Prostate gland (tissue), 2 donors: ENCODE results near the gene SFT2D2. TPM values are rescaled to one million over a fixed set of nuclear protein-coding genes. Genes with fewer than 3 reads are reported as not detected.

Experiments used
- DNase-seq: peaks from one replicate; pipeline ENCODE4 v3.0.0-alpha.2; 2019; ENCODE audit warnings: low spot score
- H3K27ac ChIP-seq, 2 donors: fragments of 200-600 bp; sonication (generic); 2 replicates each; pipeline ENCODE4 v1.5.1; 2017 to 2019
- H3K27me3 ChIP-seq: fragments of 200-600 bp; sonication (generic); replicated peaks from 2 replicates; pipeline ENCODE4 v1.5.1; 2019; ENCODE audit not compliant: insufficient read depth
- H3K36me3 ChIP-seq, 2 donors: fragments of 200-600 bp; sonication (generic); 1 replicate in 1 of 2; 2 replicates in 1 of 2; pipeline versions ENCODE4 v1.5.1 to v1.8.1; 2017 to 2019
- H3K4me1 ChIP-seq: fragments of 200-600 bp; sonication (generic); replicated peaks from 2 replicates; pipeline ENCODE4 v1.5.1; 2019
- H3K4me3 ChIP-seq, 2 donors: fragments of 200-600 bp; sonication (generic); 2 replicates each; pipeline ENCODE4 v1.5.1; 2017 to 2019
- H3K9me3 ChIP-seq: fragments of 200-600 bp; sonication (generic); 2 replicates; pipeline ENCODE4 v1.5.1; 2017
- POLR2A ChIP-seq: fragments of 450-650 bp; IDR thresholded peaks from one replicate; pipeline ENCODE4 v1.6.1; 2016; ENCODE audit warnings: antibody characterized with exemption, mild to moderate bottlenecking
- POLR2AphosphoS5 ChIP-seq: sonication (generic); formaldehyde crosslinking; IDR thresholded peaks from one replicate; pipeline ENCODE4 v1.6.1; 2017; ENCODE audit warnings: antibody characterized with exemption
- WGBS: methylation state at CpG from one replicate; pipeline ENCODE4 v1.1.5; 2018; 5-methylcytosine and 5-hydroxymethylcytosine counted together
- intact Hi-C: fragments of 100-400 bp; cut with DNase I; formaldehyde crosslinking; loops from one replicate; pipeline ENCODE4 v1.14.2; 2022
- total RNA-seq, 2 donors: library from RNA; depleted of rRNA; stranded (reverse); fragments of >200 nt; gene quantifications; one replicate each; pipeline ENCODE4 v1.1.0, GENCODE V29; 2016
- TF ChIP-seq, protein P1 (sequence below), 4 experiments: fragments of 200-600 bp in 2 of 4; fragments of 450-650 bp in 2 of 4; sonication (generic) in 2 of 4; IDR thresholded peaks; 1 replicate in 3 of 4; 2 replicates in 1 of 4; pipeline ENCODE4 v1.5.1; 2016 to 2019; ENCODE audit warnings: antibody characterized with exemption in 4 of 4, mild to moderate bottlenecking in 2 of 4, moderate library complexity in 2 of 4

The SFT2D2 gene
- total RNA-seq, 2 donors from 2014 or later: 44.1 to 76.8 TPM

DNA sequence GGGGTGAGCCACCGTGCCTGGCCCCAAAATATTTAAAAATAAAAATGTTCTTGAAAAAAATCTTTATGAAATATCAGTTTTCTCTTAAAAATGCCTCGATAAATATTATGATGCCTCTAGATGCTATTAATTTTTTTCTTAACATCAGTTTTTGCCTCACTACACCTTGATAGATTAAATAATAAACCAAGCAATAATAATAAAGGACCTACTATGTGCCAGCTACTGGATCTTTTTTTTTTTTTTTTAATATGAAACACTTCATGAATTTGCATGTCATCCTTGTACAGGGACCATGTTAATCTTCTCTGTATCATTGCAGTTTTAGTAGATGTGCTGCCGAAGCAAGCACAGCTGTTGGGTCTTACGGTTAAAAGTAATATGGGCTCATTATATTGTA, 37.3 kb downstream of the SFT2D2 start:
- 84% methylated on average over 4 of the region's 4 CpGs for WGBS
- intact Hi-C loops: no loop called here
- no peaks in the 10 kb centered on the region for H3K9me3 ChIP-seq
- TF ChIP-seq POLR2A: no peak
- TF ChIP-seq POLR2AphosphoS5: no peak
- TF ChIP-seq, protein P1, sequence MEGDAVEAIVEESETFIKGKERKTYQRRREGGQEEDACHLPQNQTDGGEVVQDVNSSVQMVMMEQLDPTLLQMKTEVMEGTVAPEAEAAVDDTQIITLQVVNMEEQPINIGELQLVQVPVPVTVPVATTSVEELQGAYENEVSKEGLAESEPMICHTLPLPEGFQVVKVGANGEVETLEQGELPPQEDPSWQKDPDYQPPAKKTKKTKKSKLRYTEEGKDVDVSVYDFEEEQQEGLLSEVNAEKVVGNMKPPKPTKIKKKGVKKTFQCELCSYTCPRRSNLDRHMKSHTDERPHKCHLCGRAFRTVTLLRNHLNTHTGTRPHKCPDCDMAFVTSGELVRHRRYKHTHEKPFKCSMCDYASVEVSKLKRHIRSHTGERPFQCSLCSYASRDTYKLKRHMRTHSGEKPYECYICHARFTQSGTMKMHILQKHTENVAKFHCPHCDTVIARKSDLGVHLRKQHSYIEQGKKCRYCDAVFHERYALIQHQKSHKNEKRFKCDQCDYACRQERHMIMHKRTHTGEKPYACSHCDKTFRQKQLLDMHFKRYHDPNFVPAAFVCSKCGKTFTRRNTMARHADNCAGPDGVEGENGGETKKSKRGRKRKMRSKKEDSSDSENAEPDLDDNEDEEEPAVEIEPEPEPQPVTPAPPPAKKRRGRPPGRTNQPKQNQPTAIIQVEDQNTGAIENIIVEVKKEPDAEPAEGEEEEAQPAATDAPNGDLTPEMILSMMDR (IDR thresholded peaks at IDR 0.05): no peak
- no peaks in the 10 kb centered on the region for H3K4me1 ChIP-seq
- H3K36me3 ChIP-seq: no peaks in the 10 kb centered on the region
- DNase-seq: no peak
- H3K4me3 ChIP-seq: no peak overlapping the region
- H3K27ac ChIP-seq: no peak overlapping the region
- no peaks in the 10 kb centered on the region for H3K27me3 ChIP-seq

DNA sequence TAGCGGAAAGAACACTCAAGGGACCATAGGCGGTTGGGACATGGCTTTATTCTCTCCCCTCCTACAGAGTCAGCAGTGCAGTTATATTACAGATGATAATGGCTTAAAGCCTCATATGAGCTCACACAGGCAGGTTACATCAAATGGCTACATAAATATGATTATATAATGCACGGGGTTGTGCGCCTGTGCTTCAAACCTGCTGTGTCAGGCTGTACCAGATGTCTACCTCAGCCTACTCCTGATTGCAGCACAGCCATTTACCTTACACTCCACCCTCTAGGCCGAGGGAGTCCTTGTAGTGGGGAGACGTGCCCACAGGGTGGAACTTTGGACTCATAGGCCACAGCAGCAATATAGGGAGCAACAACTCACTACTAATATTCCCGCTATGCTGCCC, 38.5 kb downstream of the SFT2D2 start:
- H3K4me1 ChIP-seq: no peaks in the 10 kb centered on the region
- no peaks in the 10 kb centered on the region for H3K36me3 ChIP-seq
- no peak overlapping the region for H3K27ac ChIP-seq
- WGBS: 96% methylated on average over 7 of the region's 7 CpGs
- H3K4me3 ChIP-seq: no peak overlapping the region
- no peaks in the 10 kb centered on the region for H3K27me3 ChIP-seq
- no peaks in the 10 kb centered on the region for H3K9me3 ChIP-seq
- no peak for TF ChIP-seq POLR2A
- TF ChIP-seq POLR2AphosphoS5: no peak
- TF ChIP-seq, protein P1 (IDR thresholded peaks at IDR 0.05): no peak
- DNase-seq: no peak
- intact Hi-C loops: no loop called here

DNA sequence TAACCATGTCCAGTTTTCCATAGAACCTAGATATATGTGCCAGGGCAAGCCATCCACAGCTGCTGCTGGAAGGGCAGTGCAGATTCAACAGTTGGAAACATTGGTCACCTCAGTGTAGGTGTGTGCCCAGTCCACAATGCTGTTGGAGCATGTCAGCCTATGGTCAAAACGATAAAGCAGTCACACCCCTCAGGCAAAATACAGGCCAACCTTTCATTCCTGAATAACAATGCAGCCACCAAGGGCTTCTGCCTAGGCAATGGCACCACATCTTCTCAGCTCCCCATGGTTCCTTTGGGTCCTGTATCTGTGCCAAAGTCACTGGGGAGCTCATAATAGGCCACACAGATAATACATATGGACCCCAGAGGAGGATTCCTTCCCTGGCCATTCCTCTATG, 39.8 kb downstream of the SFT2D2 start:
- TF ChIP-seq POLR2AphosphoS5 (no peak), POLR2A (no peak)
- TF ChIP-seq, protein P1 (IDR thresholded peaks at IDR 0.05): no peak
- Histone ChIP-seq H3K27me3 (no peaks in the 10 kb centered on the region), H3K36me3 (no peaks in the 10 kb centered on the region), H3K9me3 (no peaks in the 10 kb centered on the region), H3K4me3 (no peak overlapping the region), H3K27ac (no peak overlapping the region), H3K4me1 (no peaks in the 10 kb centered on the region)
- DNase-seq: no peak
- WGBS: 82% methylated on average over 1 of the region's 1 CpG
- intact Hi-C loops: no loop called here

DNA sequence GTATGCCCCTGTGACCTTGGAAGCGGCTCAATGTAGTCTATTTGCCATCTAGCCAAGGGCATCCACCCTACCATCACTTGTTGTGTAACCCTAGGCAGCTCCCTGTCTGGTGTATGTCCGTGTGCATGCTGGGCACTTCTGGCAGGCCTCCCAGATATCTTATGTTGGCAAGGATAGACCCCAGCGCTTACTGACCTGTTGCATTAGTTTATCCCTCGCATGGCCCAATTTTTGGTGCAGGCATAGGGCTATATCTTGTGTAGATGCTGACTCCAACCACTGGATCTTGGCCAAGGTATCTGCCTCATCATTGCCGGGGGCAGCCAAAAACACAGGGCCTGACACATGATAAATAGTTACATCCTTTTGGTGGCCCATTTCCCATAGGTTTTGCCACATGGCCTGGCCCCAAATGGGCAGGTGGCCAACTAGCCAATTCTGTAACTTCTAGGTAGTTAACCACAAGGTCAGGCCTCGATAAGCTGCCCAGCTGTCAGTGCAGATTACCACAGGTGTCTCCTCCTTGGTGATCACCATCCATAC, 40.9 kb downstream of the SFT2D2 start:
- no peak overlapping the region for H3K27ac ChIP-seq
- no peak for DNase-seq
- 90% methylated on average over 6 of the region's 6 CpGs for WGBS
- H3K27me3 ChIP-seq: no peaks in the 10 kb centered on the region
- H3K4me1 ChIP-seq: no peaks in the 10 kb centered on the region
- TF ChIP-seq POLR2A (no peak), POLR2AphosphoS5 (no peak)
- TF ChIP-seq, protein P1 (IDR thresholded peaks at IDR 0.05): no peak
- intact Hi-C loops: no loop called here
- no peaks in the 10 kb centered on the region for H3K9me3 ChIP-seq
- no peak overlapping the region for H3K4me3 ChIP-seq
- no peaks in the 10 kb centered on the region for H3K36me3 ChIP-seq

DNA sequence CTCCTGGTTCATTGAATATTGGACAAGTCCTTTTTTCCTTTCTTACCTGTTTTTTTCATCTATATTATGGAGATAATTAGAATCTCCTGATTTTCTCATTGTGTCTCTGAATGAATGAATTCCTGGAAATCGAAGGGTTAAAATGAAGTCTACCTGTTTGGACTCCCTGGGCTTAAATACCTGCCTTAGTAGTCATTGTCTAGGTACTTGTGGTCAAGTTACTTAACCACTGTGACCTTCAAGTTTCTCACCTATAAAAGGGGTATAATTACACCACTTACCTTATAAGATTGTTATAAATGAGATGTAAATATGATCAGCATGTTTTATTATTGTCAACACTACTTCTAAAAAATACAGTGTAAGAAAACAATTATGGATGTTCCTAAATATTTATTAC, 45.8 kb downstream of the SFT2D2 start:
- no peaks in the 10 kb centered on the region for H3K9me3 ChIP-seq
- TF ChIP-seq, protein P1 (IDR thresholded peaks at IDR 0.05): no peak
- TF ChIP-seq POLR2A (no peak), POLR2AphosphoS5 (no peak)
- 90% methylated on average over 1 of the region's 1 CpG for WGBS
- H3K36me3 ChIP-seq: no peaks in the 10 kb centered on the region
- H3K27ac ChIP-seq: no peak overlapping the region
- intact Hi-C loops: no loop called here
- no peak for DNase-seq
- no peaks in the 10 kb centered on the region for H3K4me1 ChIP-seq
- no peak overlapping the region for H3K4me3 ChIP-seq
- no peaks in the 10 kb centered on the region for H3K27me3 ChIP-seq
